Peyer's patch (tissue), 4 donors: ENCODE data around the gene BTBD17.

Source experiments
- CTCF ChIP-seq, 6 experiments: fragments of 450-650 bp in 4 of 6; fragments of 200-600 bp in 2 of 6; sonication (generic) in 1 of 6; IDR thresholded peaks; one replicate each; pipeline ENCODE4 v1.5.1; 2017 to 2019; ENCODE audit warnings: antibody characterized with exemption in 6 of 6, mild to moderate bottlenecking in 3 of 6, moderate library complexity in 1 of 6
- POLR2A ChIP-seq, 2 donors: fragments of 450-650 bp; IDR thresholded peaks; one replicate each; pipeline ENCODE4 v1.5.1; 2017; ENCODE audit warnings: antibody characterized with exemption in 2 of 2, mild to moderate bottlenecking in 2 of 2, moderate library complexity in 2 of 2

- TF ChIP-seq POLR2A (IDR thresholded peaks at IDR 0.05): no peak
- TF ChIP-seq CTCF (IDR thresholded peaks at IDR 0.05): no peak
Observed at GRCh38 chr17:74407384-74407783, 45.7 kb upstream of the BTBD17 start.
